Hindlimb muscle (tissue), 1 donor: Measurements from ENCODE around the gene CAPN2. TPM values are rescaled to one million over a fixed set of nuclear protein-coding genes. Genes with fewer than 3 reads are reported as not detected.
"Not testable (repeated sequence)": the region's sequence is repeated elsewhere in the genome, so short reads cannot be mapped to it uniquely, and the experiment has no call there.

Experiments used
- DNase-seq: peaks from one replicate; pipeline ENCODE4 v3.0.0-alpha.2; 2013
- polyA plus RNA-seq: library from polyadenylated mRNA; unstranded; fragments of 120-200 nt; gene quantifications from one replicate; pipeline ENCODE4 v1.2.1, GENCODE V29; 2013; ENCODE audit not compliant: insufficient read length

CAPN2 gene
- polyA plus RNA-seq, 1 donor: 99.6 TPM

DNA sequence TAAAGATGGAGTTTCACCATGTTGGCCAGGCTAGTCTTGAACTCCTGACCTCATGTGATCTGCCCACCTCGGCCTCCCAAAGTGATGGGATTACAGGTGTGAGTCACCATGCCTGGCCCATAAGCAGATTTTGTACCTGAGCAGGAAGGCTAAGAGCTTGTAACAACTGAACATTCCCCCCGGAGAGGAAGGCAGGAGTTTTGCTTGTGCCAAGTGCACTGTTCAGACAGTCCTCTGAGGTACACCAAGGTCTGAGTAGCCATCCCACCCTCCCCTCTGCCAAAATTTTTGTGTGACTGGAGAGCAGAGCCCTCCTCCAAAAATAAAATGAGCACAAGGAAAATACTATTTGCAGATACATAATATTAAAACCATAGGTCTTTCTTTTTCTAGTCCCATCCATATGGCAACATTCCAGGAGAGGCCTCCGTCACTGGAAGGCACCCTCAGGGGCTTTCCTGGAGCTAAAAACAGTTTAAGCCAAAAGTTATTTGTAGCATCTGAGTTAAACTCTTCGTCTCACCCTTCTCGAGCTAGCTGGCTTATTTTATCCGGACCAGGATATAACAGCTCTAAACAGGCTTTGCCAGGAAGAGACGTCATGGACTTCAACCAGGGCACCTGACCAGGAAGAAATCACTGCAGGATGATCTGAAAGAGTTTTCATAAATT lies 27.2 kb downstream of the CAPN2 start:
- DNase-seq: peak; percentile 79

GRCh38 chr1:223740038-223740736 lies 27.8 kb downstream of the CAPN2 start:
- not testable (repeated sequence) for DNase-seq

DNA sequence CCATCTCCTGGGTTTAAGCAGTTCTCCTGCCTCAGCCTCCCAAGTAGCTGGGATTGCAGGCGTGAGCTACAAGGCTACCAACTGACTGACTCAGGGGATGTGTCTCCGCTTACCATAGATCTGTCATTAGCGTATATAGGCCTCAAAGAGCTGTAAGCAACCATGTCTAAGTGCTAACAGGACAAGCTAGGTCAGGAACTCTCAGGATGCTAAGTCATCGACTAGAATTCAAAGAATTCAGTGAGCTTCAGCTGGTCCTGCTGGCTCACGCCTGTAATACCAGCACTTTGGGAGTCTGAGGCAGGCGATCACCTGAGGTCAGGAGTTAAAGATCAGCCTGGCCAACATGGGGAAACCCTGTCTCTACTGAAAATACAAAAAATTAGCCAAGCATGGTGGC lies 29.5 kb downstream of the CAPN2 start:
- no peak for DNase-seq

GRCh38 chr1:223742856-223743517 lies 30.6 kb downstream of the CAPN2 start:
- no peak for DNase-seq

GRCh38 chr1:223745731-223746130 lies 33.4 kb downstream of the CAPN2 start:
- DNase-seq: no peak

DNA sequence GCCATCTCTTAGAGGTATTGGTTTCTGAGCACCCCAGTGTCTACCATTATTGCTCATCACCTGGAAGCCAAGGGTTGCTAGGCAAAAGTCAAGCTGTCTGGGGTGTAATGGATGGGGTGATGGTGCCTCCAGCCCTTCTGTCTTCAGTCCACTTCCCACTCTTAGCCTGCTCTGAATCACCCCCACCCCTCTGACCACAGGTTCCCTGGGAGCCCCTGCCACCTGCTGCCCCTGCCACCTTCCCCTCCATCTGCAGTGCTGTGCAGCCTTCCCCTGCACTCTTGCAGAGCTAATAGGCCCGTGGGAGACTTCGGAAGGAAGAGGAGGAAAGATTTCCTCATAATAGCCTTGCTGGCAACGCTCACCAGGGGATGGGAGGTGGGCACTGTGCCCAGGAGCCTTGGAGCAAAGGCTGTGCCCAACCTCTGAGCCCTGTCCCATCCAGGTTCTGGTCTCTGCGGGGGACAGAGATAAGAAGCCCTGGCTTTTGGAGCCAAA lies 35.5 kb downstream of the CAPN2 start:
- DNase-seq: no peak

GRCh38 chr1:223748405-223748772 lies 36.0 kb downstream of the CAPN2 start:
- DNase-seq: no peak

GRCh38 chr1:223748773-223749733 lies 36.7 kb downstream of the CAPN2 start:
- peak; percentile 83 for DNase-seq

GRCh38 chr1:223750730-223751570 lies 38.6 kb downstream of the CAPN2 start:
- DNase-seq: no peak

DNA sequence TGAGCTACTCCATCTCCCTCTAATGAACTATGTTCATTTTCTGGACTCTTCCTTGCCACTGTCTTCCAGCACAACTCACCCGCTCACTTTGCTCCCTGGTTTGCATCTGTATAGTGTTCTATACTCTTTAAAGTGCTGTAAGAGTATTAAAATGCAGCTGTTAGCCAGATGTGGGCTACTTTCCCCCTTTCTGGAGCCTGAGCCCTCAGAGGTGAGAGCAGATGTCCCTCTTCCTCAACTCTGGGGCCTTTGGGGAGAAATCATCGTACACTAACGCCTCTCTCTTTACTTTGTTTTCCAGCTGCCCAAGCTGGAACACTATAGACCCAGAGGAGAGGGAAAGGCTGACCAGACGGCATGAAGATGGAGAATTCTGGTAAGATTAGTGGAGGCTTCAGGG lies 39.4 kb downstream of the CAPN2 start:
- DNase-seq: no peak

DNA sequence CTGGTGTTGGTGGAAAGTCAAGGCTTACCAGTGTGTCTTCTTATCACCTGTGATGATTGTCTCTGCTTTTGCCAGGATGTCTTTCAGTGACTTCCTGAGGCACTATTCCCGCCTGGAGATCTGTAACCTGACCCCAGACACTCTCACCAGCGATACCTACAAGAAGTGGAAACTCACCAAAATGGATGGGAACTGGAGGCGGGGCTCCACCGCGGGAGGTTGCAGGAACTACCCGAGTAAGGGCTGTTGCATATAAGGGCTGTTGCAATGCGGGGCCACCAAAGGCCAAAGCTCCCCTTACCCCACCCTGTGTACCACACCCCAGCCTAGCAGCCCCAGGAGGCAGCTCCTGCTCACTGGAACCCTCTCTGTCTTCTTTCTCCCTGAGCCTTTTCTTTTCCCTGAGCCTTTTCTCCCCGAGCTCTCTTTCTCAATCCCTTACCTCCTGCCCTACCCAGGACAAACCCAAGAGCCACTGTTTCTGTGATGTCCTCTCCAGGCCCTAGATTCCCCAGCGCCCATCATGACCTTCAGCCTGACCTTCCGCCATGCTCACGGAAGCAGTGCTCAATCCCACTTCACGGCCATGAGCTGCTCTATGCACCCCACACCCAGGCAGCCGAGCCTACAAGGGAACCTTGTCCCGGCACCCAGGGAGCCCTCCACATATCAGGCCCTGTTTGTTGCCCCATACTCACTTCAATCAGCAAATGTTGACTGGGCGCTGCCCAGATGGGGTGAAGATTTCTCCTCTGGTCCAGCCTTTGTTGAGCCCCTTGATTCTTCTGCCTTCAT lies 40.6 kb downstream of the CAPN2 start:
- DNase-seq: no peak

- DNase-seq: no peak
Observed at GRCh38 chr1:223754681-223755431, 42.5 kb downstream of the CAPN2 start.

GRCh38 chr1:223755432-223755792 lies 43.1 kb downstream of the CAPN2 start:
- DNase-seq: no peak

GRCh38 chr1:223755992-223756775 lies 43.8 kb downstream of the CAPN2 start:
- no peak for DNase-seq

GRCh38 chr1:223756806-223757700 lies 44.7 kb downstream of the CAPN2 start:
- DNase-seq: no peak

DNA sequence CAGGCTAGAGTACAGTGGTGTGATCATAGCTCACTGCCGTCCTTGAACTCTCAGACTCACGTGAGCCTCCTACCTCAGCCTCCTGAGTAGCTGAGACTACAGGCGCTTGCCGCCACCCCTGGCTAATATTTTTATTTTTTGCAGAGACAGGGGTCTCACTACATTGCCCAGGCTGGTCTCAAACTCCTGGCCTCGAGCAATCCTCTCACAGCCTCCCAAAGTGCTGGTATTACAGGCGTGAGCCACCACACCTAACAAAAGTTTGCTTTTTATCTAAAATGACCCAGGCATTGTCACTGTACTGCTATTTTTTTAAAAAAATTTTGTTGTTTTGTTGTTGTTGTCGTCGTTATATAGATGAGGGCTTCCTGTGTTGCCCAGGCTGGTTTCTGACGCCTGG lies 46.4 kb downstream of the CAPN2 start:
- DNase-seq: no peak

DNA sequence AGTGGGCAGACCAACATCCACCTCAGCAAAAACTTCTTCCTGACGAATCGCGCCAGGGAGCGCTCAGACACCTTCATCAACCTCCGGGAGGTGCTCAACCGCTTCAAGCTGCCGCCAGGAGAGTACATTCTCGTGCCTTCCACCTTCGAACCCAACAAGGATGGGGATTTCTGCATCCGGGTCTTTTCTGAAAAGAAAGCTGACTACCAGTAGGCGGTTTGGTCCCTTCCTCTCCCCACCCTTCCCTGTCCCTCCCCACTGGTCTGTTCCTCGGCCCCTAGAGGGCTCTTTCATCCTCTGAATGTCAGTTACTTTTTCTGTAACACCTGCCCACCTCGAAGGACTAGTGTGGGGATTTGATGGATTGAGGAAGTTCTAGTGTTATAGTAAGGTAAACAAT lies 46.9 kb downstream of the CAPN2 start:
- DNase-seq: no peak

- no peak for DNase-seq
Observed at GRCh38 chr1:223760833-223761232, 48.5 kb downstream of the CAPN2 start.
